Fibroblast of pulmonary artery (primary cell): ENCODE data around the gene TFDP1.

Experiments used
- DNase-seq: peaks from one replicate; pipeline ENCODE4 v3.0.0-alpha.2; 2010; ENCODE audit warnings: low read depth
- H3K4me3 ChIP-seq: replicated peaks from 2 replicates; pipeline ENCODE4 v1.5.1; 2011; ENCODE audit warnings: low read depth, mild to moderate bottlenecking, control low read depth, low read length, moderate library complexity
- TF ChIP-seq, protein P1 (sequence below): IDR thresholded peaks from 2 replicates; pipeline ENCODE4 v1.5.1; 2011; ENCODE audit warnings: mild to moderate bottlenecking, control low read depth, low read length, inconsistent platforms; ENCODE audit errors: missing control alignments

The TFDP1 gene

DNA sequence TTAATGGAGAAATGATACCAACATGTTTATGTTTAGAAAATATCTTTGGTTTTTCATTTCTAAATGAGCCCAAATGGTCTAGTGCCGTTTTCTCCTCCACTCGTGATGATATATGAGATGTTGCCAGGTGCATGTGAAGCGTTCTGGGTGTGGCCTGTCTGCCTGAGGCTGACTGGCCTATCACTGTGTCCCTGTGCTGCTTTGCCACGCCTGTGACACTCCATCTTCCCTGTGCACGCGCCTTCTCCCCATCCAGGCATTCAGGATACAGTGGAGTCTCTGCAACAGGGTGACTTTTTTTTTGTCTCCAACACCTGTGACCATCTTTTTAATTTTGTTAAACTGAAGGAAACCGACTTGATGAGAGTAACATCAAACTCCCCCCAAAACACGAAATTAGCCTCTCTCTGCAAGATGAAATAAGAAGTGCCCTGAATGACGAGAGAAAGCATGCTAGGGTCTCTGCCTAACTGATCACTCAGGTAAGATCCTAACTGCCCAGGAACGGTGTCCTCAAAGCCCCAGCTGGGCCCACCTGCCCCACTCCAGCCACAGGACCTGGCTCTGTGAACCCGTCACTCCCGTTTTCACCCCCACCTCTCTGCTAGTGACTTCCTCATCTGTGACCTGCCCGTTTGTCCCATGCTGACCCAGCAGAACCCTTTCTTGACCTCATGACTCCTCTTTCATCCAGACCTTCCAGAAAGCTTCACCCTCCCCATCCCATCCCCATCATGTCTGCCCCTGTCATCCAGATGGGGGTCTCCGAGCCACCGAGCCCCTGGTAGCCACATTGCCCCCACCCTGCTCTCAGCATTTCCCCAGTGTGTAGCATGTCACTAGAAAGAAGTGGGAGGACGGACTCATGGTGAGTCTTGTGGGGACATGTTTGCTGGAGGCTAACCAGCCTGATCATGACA lies 33.2 kb upstream of the TFDP1 start:
- TF ChIP-seq, protein P1, sequence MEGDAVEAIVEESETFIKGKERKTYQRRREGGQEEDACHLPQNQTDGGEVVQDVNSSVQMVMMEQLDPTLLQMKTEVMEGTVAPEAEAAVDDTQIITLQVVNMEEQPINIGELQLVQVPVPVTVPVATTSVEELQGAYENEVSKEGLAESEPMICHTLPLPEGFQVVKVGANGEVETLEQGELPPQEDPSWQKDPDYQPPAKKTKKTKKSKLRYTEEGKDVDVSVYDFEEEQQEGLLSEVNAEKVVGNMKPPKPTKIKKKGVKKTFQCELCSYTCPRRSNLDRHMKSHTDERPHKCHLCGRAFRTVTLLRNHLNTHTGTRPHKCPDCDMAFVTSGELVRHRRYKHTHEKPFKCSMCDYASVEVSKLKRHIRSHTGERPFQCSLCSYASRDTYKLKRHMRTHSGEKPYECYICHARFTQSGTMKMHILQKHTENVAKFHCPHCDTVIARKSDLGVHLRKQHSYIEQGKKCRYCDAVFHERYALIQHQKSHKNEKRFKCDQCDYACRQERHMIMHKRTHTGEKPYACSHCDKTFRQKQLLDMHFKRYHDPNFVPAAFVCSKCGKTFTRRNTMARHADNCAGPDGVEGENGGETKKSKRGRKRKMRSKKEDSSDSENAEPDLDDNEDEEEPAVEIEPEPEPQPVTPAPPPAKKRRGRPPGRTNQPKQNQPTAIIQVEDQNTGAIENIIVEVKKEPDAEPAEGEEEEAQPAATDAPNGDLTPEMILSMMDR, result no peak
- DNase-seq, result no peak
- H3K4me3 ChIP-seq, result no peak overlapping the region

DNA sequence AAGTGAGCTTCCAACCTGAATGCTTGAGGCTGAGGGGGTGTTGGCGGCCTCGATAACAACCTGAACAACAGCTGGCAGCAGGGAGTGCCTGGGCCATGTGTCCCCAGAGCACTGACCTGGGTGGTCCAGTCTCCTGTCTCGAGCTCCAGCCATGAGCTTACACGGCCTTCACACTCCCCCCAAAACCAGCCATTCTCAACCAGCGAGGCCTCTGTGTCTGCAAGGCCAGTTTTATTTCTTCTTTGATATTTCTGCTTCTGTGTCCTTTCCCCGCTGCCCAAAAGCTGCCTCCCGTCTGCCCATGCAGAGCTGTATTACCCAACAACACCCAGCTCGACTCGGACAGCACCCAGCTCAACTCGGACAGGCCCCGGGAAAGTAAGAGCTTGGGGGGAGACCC lies 32.5 kb upstream of the TFDP1 start:
- DNase-seq, result no peak
- H3K4me3 ChIP-seq, result no peak overlapping the region
- TF ChIP-seq, protein P1, result no peak

DNA sequence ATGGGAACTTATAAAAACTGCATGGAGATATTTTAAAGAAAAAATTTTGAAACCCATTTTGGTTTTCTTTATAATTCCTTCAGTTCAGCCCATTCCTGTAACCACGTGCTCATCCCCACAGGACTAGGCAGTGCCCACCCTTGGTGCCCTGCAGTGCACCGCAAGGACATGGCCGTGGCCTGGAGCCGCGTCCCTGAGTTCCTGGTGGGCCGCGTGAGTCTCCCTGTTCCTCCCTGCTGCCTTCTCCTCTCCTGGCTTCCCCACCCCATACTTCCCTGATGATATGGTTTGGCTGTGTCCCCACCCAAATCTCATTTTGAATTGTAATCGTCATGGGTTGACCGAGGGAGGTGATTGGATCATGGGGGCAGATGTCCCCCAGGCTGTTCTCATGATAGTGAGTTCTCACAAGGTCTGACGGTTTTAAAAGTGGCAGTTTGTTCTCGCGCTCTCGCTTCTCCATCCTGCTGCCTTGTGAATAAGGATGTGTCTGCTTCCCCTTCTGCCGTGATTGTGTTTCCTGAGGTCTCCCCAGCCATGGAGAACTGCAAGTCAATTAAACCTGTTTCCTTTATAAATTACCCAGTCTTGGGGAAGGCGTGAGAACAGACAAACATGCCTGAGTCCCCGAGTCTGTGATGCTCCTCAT lies 31.6 kb upstream of the TFDP1 start:
- DNase-seq, result no peak
- H3K4me3 ChIP-seq, result no peak overlapping the region
- TF ChIP-seq, protein P1, result no peak

DNA sequence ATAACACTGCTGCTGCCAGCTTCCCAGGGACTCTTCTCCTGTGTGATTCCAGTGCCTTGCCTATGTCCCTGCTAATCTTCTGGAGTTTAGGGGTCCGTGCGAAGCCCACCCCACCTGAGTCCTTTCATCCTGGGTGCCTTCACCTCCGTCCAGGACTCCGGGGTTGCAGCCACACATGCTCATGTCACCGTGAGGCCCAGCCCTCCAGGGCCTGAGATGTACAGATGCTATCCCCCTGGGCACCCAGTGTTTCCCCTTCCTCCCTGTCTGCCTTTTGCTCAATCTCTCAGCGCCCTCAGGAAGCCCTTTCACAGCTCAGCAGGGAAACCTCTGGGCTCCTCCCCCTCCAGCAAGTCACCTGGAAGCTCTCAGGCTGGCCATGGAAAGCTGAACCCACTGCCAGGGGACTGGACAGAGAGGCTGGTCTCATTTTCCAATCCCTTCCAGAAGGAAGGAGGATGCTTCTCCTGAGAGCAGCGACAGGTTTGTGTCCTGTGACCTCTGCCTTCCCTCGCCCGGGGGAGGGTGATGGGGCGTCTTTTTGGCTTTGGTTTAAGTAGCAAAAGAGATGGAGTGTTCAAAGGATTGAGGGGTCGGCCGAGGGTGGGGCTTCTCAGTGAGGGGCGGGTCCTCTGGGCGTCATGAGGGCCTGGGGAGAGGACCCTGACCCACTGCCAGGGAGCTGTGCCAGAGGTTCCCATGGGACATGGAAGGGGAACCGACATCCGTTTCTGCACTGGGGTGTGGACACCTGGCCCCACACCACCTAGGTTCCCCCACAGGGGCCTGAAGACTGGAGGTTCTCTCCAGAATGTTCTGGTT lies 30.8 kb upstream of the TFDP1 start:
- TF ChIP-seq, protein P1, result no peak
- no peak for DNase-seq
- H3K4me3 ChIP-seq, result no peak overlapping the region

DNA sequence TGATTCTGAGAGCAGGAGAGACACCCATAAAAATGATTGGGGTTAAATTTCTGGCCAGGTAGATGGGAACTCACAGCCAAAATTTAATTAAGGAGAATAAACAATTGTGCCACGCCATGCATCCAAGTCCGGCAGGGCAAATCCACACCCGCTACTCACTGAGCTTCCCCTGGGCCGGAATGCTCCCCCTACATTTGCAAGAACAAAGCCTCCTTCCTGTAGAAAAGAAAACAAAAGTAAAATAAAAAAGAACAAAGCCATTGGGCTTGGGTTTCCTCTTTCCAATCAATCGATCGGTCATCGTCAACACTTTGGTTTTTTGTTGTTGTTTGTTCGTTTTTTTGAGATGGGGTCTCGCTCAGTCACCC lies 30.2 kb upstream of the TFDP1 start:
- no peak for DNase-seq
- TF ChIP-seq, protein P1, result no peak

DNA sequence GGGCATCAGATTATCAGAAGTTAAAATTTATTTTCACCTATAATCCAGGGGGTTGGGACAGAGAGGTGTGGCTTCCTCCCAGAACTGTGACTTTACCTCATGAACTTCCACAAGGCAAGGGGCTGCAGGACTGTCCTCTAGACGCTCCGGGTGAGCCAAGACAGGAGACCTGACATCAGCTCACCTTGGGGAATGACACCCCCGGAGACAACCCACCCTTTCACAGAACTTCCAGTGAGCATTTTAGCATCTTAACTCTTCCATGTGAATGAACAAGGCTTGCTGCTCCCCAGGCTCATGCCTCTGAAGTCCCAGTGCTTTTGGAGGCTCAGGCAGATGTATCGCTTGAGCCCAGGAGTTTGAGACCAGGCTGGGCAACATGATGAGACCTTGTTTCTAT lies 29.4 kb upstream of the TFDP1 start:
- TF ChIP-seq, protein P1, result no peak
- no peak overlapping the region for H3K4me3 ChIP-seq
- DNase-seq, result no peak

More for the DNA sequence above, 30.2 kb upstream of the TFDP1 start:
- no peak overlapping the region for H3K4me3 ChIP-seq
